ENCODE measurements around the gene FCF1.

The FCF1 gene

DNA sequence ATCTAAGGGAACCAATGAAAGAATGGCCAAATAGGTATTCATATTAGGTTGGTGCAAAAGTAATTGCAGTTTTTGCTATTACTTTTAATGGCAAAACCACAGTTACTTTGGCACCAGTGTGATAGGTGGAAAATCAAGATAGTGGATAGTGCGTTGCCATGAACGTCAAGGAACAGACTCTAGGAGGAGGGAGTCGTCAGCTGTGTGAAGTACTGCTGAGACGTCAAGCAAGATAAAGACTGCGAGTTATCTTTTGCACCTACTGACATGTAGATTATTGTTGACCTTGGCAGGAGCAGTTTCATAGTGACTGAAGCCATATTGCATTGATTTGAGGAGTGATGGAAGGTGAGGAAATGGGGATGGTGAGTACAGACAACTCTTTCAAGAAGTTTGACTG, 58.5 kb downstream of the FCF1 start:
- DNase-seq: no peak

DNA sequence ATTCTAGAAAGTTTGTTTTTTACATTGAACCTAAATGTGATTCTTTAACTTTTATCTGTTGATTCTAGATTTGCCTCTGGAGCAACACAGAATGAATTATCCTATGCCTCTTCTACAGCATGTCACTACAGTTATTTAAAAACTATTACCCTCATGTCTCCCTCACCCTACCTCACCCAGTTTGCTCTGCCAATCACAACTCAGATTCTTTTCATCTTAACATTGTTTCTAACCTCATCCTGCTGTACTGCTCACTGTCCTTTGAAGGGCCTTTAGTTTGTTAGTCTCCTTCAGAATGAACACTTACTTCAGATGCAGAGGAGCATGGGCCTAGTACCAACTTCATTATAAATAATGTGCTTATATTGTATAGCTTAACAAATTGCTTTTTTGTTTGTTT, 71.7 kb downstream of the FCF1 start:
- no peak for DNase-seq

GRCh38 chr14:74785056-74785613, 72.2 kb downstream of the FCF1 start:
- DNase-seq: no peak

- DNase-seq: no peak
These were observed 73.9 kb downstream of the FCF1 start for GRCh38 chr14:74786796-74787315.
